ENCODE measurements around the gene ABHD14A.

DNA sequence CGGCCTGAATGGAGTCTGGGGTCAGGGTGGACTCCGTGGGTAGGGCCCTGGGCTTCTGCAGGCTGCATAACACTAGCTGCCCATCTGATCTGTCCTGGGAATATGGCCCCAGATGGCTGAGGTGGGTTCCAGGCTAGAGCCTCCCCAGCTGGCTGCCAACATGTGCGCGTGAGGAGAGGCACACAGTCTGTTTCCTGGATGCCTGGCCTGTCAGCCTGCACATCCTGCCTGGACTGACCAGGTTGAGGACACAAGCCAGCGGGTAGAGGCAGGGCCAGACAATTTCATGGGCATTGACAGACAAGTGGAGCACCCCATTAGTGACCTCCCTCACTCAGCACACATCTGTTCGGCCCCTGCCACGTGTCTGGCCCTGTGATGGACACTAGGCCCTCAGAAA is 50.6 kb downstream of the ABHD14A start:
- no peak for TF ChIP-seq CTCF (IDR thresholded peaks at IDR 0.05)
- no peak for TF ChIP-seq POLR2AphosphoS5 (IDR thresholded peaks at IDR 0.05)
- TF ChIP-seq EP300 (IDR thresholded peaks at IDR 0.05; ENCODE audit: low read depth), result no peak
- no peak for TF ChIP-seq POLR2A (IDR thresholded peaks at IDR 0.05)
